ENCODE measurements around the gene CRY1. TPM values are rescaled to one million over a fixed set of nuclear protein-coding genes. Genes with fewer than 3 reads are reported as not detected.

CRY1 gene
- total and polyA plus RNA-seq, 8 donors, result 3.6 to 95.1 (median 24.0) TPM

DNA sequence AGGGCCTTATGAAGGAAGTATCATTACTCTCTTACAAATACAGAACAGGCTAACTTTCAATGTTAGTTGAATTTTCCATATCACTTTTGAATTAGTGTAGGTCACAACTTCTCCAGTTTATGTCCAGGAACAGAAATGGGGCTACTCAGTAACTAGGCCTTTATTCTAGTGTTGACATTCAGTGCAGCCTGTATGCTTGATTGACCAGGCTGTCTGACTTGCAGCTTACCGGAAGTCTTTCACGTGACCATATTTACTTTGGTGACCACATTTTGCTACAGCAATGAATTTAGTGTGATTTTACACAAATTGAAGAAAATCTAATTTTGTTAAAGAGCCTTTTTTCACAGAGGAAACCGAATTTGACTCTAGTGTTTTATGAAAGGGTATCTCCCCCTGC lies 118.8 kb downstream of the CRY1 start:
- no peaks in the 10 kb centered on the region for H3K9me3 ChIP-seq
- H3K4me1 ChIP-seq, result peaks cover 25 to 77% (median 55%) of the 10 kb centered on the region in 4 donors
- intact Hi-C loops (cut with DNase I; ENCODE audit: low total_unique reads), result no loop called here
- peaks cover 0 to 23% (median 16%) of the 10 kb centered on the region in 4 donors for H3K36me3 ChIP-seq
- 33 to 58% (median 50%) methylated on average over 3 of the region's 3 CpGs for WGBS, 5 donors
- no peaks in the 10 kb centered on the region for H3K27me3 ChIP-seq
- H3K27ac ChIP-seq, result peak overlapping the region; percentile 38 to 79 (median 73)
- TF ChIP-seq, protein P1, sequence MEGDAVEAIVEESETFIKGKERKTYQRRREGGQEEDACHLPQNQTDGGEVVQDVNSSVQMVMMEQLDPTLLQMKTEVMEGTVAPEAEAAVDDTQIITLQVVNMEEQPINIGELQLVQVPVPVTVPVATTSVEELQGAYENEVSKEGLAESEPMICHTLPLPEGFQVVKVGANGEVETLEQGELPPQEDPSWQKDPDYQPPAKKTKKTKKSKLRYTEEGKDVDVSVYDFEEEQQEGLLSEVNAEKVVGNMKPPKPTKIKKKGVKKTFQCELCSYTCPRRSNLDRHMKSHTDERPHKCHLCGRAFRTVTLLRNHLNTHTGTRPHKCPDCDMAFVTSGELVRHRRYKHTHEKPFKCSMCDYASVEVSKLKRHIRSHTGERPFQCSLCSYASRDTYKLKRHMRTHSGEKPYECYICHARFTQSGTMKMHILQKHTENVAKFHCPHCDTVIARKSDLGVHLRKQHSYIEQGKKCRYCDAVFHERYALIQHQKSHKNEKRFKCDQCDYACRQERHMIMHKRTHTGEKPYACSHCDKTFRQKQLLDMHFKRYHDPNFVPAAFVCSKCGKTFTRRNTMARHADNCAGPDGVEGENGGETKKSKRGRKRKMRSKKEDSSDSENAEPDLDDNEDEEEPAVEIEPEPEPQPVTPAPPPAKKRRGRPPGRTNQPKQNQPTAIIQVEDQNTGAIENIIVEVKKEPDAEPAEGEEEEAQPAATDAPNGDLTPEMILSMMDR (IDR thresholded peaks at IDR 0.05), result no peak
- peak in 2 of 3 donors; percentile 27 to 65 for TF ChIP-seq POLR2AphosphoS5 (IDR thresholded peaks at IDR 0.05)
- H3K4me3 ChIP-seq, result no peak overlapping the region
- DNase-seq, result peak in 1 of 2 donors; percentile 84

DNA sequence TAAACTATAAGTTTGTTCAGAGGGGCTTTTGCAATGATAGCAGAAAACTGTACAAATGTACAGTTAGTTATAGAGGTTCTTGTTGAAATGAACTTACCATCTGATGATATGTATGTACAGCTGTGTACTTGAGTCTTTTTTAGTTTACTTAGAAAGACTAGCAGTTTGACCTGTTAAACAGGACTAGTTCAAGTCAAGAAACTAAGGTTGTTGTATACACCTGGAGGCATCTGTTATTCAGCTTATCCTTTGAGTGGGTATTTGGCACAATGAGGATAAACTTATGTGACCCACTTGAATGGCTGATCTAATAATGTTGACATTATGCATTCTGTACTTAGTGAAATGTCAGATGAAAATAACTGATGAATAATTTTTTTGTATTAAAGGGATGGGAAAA lies 119.8 kb downstream of the CRY1 start:
- TF ChIP-seq EP300 (IDR thresholded peaks at IDR 0.05), result no peak
- no peak for TF ChIP-seq POLR2AphosphoS5 (IDR thresholded peaks at IDR 0.05)
- no peak for TF ChIP-seq POLR2A (IDR thresholded peaks at IDR 0.05)
- TF ChIP-seq, protein P1 (IDR thresholded peaks at IDR 0.05), result no peak
- Histone ChIP-seq H3K4me1 (peaks cover 25 to 68% (median 50%) of the 10 kb centered on the region in 4 donors), H3K27ac (peak overlapping the region in 3 of 5 donors; percentile 2 to 79 (median 75)), H3K27me3 (no peaks in the 10 kb centered on the region), H3K9me3 (no peaks in the 10 kb centered on the region), H3K36me3 (peaks cover 0 to 30% (median 21%) of the 10 kb centered on the region in 4 donors), H3K4me3 (no peak overlapping the region)
- intact Hi-C loops (cut with DNase I; ENCODE audit: low total_unique reads), result no loop called here
- DNase-seq, result no peak

DNA sequence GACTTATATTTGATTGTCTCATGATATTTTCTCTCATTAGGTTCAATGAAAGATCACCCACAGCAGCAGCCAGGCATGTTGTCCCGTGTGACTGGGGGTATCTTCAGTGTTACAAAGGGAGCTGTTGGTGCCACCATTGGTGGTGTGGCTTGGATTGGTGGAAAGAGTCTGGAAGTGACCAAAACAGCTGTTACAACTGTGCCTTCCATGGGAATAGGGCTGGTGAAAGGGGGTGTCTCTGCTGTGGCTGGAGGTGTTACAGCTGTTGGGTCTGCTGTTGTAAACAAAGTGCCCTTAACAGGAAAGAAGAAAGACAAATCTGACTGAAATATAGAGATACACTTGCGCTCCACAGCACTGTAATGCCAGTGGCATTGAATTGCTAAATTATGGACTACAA lies 122.3 kb downstream of the CRY1 start:
- Histone ChIP-seq H3K27ac (peak overlapping the region in 1 of 5 donors; percentile 2), H3K4me3 (no peak overlapping the region), H3K4me1 (peaks cover 16 to 43% (median 28%) of the 10 kb centered on the region in 4 donors), H3K36me3 (peaks cover 12 to 48% (median 41%) of the 10 kb centered on the region in 4 donors), H3K9me3 (no peaks in the 10 kb centered on the region), H3K27me3 (no peaks in the 10 kb centered on the region)
- TF ChIP-seq POLR2AphosphoS5 (IDR thresholded peaks at IDR 0.05) (no peak), POLR2A (IDR thresholded peaks at IDR 0.05) (no peak), EP300 (IDR thresholded peaks at IDR 0.05) (no peak)
- TF ChIP-seq, protein P1 (IDR thresholded peaks at IDR 0.05), result no peak
- no peak for DNase-seq
- intact Hi-C loops (cut with DNase I; ENCODE audit: low total_unique reads), result no loop called here
- WGBS, 5 donors, result 96 to 100% (median 97%) methylated on average over 2 of the region's 2 CpGs

DNA sequence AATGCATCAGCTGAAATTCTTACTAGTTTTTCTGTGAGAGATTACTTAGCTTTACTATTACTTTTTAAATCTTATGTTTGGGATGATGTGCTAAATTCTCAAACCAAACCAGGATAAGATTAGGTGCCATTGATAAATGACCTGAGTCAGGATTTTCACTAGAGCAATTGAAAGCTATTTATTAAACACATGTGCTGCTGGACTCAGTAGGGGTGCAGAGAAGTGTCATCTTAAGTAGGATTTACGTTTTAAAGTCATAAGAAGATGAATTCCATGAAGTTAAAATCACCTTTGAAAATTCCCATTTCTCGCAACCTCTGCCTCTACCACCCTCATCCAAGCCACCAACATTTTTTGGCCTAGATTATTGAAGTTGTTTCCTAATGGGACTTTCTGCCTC lies 128.8 kb downstream of the CRY1 start:
- no peak overlapping the region for H3K4me3 ChIP-seq
- intact Hi-C loops (cut with DNase I; ENCODE audit: low total_unique reads), result no loop called here
- TF ChIP-seq, protein P1 (IDR thresholded peaks at IDR 0.05), result no peak
- TF ChIP-seq POLR2AphosphoS5 (IDR thresholded peaks at IDR 0.05) (no peak), POLR2A (IDR thresholded peaks at IDR 0.05) (no peak), EP300 (IDR thresholded peaks at IDR 0.05) (no peak)
- 84 to 92% (median 88%) methylated on average over 2 of the region's 2 CpGs for WGBS, 5 donors
- H3K27me3 ChIP-seq, result no peaks in the 10 kb centered on the region
- peaks cover 12 to 41% (median 38%) of the 10 kb centered on the region in 4 donors for H3K36me3 ChIP-seq
- peaks cover 0 to 42% (median 18%) of the 10 kb centered on the region in 4 donors for H3K4me1 ChIP-seq
- DNase-seq, result no peak
- H3K9me3 ChIP-seq, result no peaks in the 10 kb centered on the region
- H3K27ac ChIP-seq, result no peak overlapping the region

Measured in stomach (tissue), 9 donors.